Type B pancreatic cell (in vitro differentiated cells): ENCODE results near the gene KIF22. TPM values are rescaled to one million over a fixed set of nuclear protein-coding genes. Genes with fewer than 3 reads are reported as not detected.

Source experiments
- DNase-seq: peaks from one replicate; pipeline ENCODE4 v3.0.0; 2021; ENCODE audit warnings: mixed read lengths; ENCODE audit not compliant: unreplicated experiment; ENCODE audit errors: extremely low spot score
- H3K27ac Mint-ChIP-seq: 2 replicates; pipeline ENCODE4 v1.8.0; 2021; ENCODE audit warnings: mild to moderate bottlenecking, mixed read lengths
- H3K27me3 Mint-ChIP-seq: 2 replicates; pipeline ENCODE4 v1.8.0; 2021; ENCODE audit warnings: mixed read lengths
- H3K36me3 Mint-ChIP-seq: 2 replicates; pipeline ENCODE4 v1.8.0; 2021; ENCODE audit warnings: mixed read lengths
- H3K4me1 Mint-ChIP-seq: one replicate; pipeline ENCODE4 v1.8.0; 2021; ENCODE audit warnings: mixed read lengths; ENCODE audit not compliant: unreplicated experiment
- H3K4me3 Mint-ChIP-seq: 2 replicates; pipeline ENCODE4 v1.8.0; 2021; ENCODE audit warnings: mild to moderate bottlenecking, mixed read lengths
- H3K9me3 Mint-ChIP-seq: 2 replicates; pipeline ENCODE4 v1.8.0; 2021; ENCODE audit warnings: mixed read lengths
- long read RNA-seq: library from polyadenylated mRNA; unstranded; transcript quantifications from one replicate; pipeline ENCODE4 v2.0.0, GENCODE V29; 2020
- total RNA-seq: library from RNA; stranded (reverse); gene quantifications from 2 replicates; pipeline ENCODE4 v1.2.1, GENCODE V29; 2021; ENCODE audit warnings: low replicate concordance
- TF ChIP-seq, protein P1 (sequence below): fragments of 200-600 bp; sonication (generic); conservative IDR thresholded peaks from 2 replicates; pipeline ENCODE4 v1.5.0; 2021; ENCODE audit warnings: antibody characterized with exemption, mild to moderate bottlenecking

KIF22 gene
- 54.8 and 112 TPM in 2 replicates for total RNA-seq
- long read RNA-seq, transcript KIF22-201 (14 exons, 2,113 nt) = major isoform, 147 of 171 reads
- long read RNA-seq, partial matches to known transcripts = 13 of 171 reads
- long read RNA-seq, other reads (novel, unspliced or antisense) = 11 of 171 reads

DNA sequence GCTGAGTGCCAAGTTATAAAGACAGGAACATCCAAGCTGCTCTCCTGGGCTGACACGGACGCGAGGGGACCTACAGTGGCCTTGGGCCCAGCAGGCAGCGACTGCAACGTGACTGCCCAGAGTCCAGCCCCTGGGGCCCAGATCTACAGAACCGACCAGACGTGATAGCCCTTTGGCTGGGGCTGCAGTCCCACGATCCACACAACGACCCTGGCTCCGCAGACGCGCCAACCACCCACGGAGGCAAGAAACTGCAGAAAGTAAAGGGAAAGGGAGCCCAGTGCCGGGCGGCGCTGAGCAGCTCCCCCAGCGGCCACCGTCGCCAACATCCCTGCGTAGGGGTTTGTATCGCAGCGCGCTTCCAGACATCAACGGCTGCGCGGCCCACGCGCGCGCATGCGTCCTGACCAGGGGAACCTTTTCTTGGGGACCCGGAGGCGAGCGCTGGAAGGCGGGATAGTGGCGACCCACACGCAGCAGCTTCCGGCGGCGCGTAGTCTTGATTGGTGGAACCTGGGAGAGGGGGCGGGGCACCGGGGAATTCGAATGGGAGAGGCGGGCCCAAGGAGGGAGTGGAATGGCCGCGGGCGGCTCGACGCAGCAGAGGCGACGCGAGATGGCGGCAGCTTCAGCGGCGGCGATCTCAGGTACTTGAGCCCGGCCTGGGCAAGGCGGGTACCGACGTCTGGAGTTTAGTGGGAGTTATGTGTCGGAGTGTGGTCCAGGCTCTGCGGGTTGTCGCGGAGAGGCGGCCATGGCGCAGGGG is at the start of gene KIF22:
Gene KIF22 (plus strand): TSS at position 569 of the 766 bp plus-strand sequence. CDS start 9 bp downstream, at position 578.
- H3K4me3 Mint-ChIP-seq = peak within 1 kb of the TSS; percentile 98
- no peaks in the 10 kb centered on the region for H3K27me3 Mint-ChIP-seq
- TF ChIP-seq, protein P1, sequence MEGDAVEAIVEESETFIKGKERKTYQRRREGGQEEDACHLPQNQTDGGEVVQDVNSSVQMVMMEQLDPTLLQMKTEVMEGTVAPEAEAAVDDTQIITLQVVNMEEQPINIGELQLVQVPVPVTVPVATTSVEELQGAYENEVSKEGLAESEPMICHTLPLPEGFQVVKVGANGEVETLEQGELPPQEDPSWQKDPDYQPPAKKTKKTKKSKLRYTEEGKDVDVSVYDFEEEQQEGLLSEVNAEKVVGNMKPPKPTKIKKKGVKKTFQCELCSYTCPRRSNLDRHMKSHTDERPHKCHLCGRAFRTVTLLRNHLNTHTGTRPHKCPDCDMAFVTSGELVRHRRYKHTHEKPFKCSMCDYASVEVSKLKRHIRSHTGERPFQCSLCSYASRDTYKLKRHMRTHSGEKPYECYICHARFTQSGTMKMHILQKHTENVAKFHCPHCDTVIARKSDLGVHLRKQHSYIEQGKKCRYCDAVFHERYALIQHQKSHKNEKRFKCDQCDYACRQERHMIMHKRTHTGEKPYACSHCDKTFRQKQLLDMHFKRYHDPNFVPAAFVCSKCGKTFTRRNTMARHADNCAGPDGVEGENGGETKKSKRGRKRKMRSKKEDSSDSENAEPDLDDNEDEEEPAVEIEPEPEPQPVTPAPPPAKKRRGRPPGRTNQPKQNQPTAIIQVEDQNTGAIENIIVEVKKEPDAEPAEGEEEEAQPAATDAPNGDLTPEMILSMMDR = peak; percentile 84
- no peaks in the 10 kb centered on the region for H3K9me3 Mint-ChIP-seq
- H3K4me1 Mint-ChIP-seq = peaks cover 24% of the 10 kb centered on the region
- H3K36me3 Mint-ChIP-seq = peaks cover 15% of the 10 kb centered on the region
- H3K27ac Mint-ChIP-seq = peak within 1 kb of the TSS; percentile 99
- DNase-seq = peak; percentile 100

DNA sequence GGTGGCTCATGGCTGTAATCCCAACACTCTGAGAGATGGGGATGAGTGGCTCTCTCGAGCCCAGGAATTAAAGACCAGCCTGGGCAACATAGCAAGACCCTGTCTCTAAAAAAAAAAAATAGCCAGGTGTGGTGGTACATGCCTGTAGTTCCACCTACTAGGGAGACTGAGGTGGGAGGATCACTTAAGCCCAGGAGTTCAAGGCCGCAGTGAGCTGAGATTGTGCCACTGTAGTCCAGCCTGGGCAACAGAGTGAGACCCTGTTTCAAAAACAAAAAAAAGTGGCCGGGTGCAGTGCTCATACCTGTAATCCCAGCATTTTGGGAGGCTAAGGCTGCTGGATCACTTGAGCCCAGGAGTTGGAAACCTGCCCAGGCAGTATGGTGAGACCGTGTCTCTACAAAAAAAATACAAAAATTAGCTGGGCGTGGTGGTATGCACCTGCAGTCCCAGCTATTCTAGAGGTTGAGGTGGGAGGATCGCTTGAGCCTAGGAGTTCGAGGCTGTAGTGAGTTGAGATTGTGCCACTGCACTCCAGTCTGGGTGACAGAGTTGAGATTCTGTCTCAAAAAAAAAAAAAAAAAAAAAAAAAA is 47.8 kb upstream of the KIF22 start:
- Mint-ChIP-seq H3K36me3 (no peaks in the 10 kb centered on the region), H3K4me3 (no peak overlapping the region), H3K27me3 (peaks cover 3% of the 10 kb centered on the region), H3K4me1 (no peaks in the 10 kb centered on the region), H3K27ac (no peak overlapping the region), H3K9me3 (no peaks in the 10 kb centered on the region)
- no peak for DNase-seq
- TF ChIP-seq, protein P1 = no peak

DNA sequence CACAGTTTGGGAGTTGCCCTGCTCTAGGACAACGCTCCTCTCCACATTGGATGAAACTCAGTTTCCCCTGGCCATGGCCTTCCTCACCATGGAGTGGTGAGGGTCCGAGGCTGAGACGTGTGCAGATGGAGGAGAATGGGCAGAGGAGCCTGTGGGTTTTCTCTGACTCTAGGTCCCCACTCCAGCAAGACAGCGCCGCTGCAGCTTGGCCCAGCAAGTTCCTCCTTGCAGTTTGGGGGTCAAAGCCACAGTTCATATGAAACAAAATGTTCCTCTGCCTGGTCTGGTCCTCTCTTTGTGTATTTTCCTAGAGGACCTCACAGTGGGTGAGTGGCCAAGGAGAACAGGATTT is 47.1 kb upstream of the KIF22 start:
- Mint-ChIP-seq H3K9me3 (no peaks in the 10 kb centered on the region), H3K36me3 (no peaks in the 10 kb centered on the region), H3K4me1 (no peaks in the 10 kb centered on the region), H3K4me3 (no peak overlapping the region), H3K27ac (no peak overlapping the region), H3K27me3 (peaks cover 3% of the 10 kb centered on the region)
- no peak for DNase-seq
- TF ChIP-seq, protein P1 = no peak

DNA sequence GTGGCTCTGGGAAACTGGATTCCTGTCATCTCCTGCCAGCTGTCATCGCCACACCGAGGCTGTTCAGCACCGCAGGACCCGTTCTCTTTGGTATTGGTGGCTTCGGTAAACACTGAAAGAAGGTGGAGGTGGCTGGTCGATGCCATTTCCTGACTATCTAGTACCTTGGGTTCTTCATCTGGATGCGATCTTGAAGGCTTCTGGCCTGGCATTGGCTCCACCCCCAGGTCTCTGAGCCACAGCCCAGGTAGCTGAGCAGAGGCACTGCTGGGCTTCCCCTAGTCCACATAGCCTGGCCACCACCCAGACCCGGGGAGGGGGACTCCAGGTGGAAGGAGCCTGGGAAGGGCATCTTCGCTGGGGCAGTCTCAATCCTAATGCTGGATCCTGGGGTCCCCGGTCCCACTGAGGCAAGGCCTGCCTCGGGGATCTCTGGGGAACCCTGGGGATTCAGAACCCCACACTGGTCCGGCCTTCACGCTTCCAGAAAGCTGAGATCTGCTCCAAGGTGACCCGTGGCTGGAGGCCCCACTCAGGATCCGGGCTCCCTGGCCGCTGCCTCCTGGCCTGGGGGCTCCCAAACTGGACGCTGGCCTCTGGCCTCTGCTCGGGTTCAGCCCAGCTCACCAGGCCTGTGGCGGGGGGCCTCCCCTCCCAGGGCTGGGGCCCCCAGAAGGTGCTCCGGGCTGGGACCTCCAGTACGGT is 46.6 kb upstream of the KIF22 start:
- Mint-ChIP-seq H3K4me3 (no peak overlapping the region), H3K27me3 (peaks cover 3% of the 10 kb centered on the region), H3K9me3 (no peaks in the 10 kb centered on the region), H3K4me1 (no peaks in the 10 kb centered on the region), H3K27ac (no peak overlapping the region), H3K36me3 (no peaks in the 10 kb centered on the region)
- TF ChIP-seq, protein P1 = no peak
- no peak for DNase-seq

DNA sequence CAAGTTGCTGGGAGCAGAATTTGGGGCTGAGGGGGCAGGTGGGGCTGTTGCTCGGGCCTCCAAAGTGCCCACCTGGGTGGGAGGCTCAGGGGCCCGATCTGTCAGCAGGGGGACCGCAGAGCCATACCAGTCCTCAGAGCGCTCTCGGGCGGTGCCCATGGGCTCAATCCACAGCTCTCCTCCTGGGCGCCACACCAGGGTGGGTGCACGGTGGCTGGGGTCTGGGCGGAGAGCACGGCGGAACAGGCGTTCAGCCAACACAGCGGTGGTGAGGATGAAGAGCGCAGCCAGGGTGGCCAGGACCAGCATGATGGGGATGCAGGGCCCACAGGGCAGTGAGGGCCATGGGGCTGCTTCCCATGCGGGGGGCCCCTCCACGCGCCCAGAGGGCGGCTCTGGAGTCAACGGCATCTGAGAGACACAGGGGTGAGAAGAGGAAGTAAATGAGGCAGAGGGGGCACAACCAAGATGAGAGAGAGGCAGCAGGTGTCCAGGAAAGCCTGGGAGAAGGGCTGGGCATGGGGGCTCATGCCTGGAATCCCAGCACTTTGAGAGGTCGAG is 45.9 kb upstream of the KIF22 start:
- no peak overlapping the region for H3K4me3 Mint-ChIP-seq
- peaks cover 3% of the 10 kb centered on the region for H3K27me3 Mint-ChIP-seq
- no peak overlapping the region for H3K27ac Mint-ChIP-seq
- no peaks in the 10 kb centered on the region for H3K36me3 Mint-ChIP-seq
- no peaks in the 10 kb centered on the region for H3K4me1 Mint-ChIP-seq
- no peak for DNase-seq
- TF ChIP-seq, protein P1 = no peak
- no peaks in the 10 kb centered on the region for H3K9me3 Mint-ChIP-seq
